T-helper 9 cell (primary cell): Measurements from ENCODE around the gene TRIM46.
"Not testable (repeated sequence)": the region's sequence is repeated elsewhere in the genome, so short reads cannot be mapped to it uniquely, and the experiment has no call there.

Experiments used
- DNase-seq: peaks from one replicate; pipeline ENCODE4 v3.0.0-alpha.2; 2020

Gene TRIM46

GRCh38 chr1:155139895-155140629 is 33.6 kb upstream of the TRIM46 start, which contains the start of gene DPM3:
Gene DPM3 (minus strand): TSS chr1:155140531. CDS start chr1:155140240, 291 bp downstream.
- peak; percentile 90 for DNase-seq

- no peak for DNase-seq
These were observed 33.1 kb upstream of the TRIM46 start for GRCh38 chr1:155140630-155140953.

DNA sequence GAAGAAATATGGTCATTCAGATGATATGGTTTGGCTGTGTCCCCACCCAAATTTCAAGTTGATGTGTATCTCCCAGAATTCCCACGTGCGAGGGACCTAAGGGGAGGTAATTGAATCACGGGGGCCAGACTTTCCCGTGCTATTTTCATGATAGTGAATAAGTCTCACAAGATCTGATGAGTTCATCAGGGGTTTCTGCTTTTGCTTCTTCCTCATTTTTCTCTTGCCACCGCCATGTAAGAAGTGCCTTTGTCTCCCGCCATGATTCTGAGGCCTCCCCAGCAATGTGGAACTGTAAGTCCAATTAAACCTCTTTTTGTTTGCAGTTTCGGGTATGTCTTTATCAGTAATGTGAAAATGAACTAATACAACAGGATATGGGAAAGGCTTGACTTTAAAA is 31.9 kb upstream of the TRIM46 start:
- DNase-seq: no peak

- DNase-seq: no peak
These were observed 28.2 kb upstream of the TRIM46 start for GRCh38 chr1:155145491-155145890.

DNA sequence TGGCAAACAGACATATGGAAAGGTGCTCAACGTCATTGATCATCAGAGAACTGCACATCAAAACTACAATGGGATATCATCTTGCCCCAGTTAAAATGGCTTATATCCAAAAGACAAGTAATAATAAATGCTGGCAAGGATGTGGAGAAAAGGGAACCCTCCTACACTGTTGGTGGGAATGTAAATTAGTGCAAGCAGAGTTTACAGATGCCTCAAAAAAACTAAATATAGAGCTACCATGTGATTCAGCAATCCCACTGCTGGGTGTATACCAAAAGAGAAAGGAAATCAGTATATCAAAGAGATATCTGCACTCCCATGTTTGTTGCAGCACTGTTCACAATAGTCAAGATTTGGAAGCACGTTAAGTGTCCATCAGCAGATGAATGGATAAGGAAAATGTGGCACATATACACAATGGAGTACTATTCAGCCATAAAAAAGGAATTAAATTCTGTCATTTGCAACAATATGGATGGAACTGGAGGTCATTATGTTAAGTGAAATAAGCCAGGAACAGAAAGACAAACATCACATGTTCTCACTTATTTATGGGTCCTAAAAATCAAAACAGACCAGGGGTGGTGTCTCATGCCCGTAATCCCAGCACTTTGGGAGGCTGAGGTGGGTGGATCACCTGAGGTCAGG is 17.5 kb upstream of the TRIM46 start:
- not testable (repeated sequence) for DNase-seq

- no peak for DNase-seq
These were observed 14.7 kb upstream of the TRIM46 start for GRCh38 chr1:155158991-155159390.

DNA sequence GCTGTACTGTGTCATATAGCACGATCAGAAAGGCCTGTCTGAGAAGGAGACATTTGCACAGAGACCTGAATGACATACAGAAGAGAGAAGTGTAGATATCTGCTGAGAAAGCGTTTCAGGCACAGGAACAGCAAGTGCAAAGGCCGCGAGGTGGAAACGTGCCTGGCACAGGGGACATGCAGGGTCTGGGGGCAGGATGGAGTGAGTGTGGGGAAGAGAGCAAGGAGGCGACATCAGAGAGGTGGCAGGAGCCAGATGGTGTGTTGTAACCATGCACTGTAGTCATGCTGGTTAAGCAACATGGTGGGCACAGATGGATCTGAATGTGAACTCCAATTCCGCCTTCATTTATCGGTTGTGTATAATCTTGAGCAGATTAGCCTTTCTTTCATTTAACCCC is 13.5 kb upstream of the TRIM46 start:
- no peak for DNase-seq

DNA sequence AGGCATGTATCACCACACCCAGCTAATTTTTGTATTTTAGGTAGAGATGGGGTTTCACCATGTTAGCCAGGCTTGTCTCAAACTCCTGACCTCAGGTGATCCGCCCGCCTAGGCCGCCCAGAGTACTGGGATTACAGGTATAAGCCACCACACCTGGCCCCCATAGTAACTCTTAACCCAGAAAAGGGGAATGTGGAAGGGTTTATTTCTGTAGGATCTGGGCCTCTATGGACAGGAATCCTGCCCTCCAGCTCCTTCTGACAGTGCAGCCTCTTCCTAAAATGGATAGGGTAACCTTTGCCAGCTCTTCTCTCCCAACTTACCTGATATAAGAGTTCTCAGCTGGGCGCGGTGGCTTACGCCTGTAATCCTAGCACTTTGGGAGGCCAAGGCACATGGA is 11.0 kb upstream of the TRIM46 start:
- not testable (repeated sequence) for DNase-seq

GRCh38 chr1:155163785-155164184 is 9.9 kb upstream of the TRIM46 start:
- DNase-seq: not testable (repeated sequence)

DNA sequence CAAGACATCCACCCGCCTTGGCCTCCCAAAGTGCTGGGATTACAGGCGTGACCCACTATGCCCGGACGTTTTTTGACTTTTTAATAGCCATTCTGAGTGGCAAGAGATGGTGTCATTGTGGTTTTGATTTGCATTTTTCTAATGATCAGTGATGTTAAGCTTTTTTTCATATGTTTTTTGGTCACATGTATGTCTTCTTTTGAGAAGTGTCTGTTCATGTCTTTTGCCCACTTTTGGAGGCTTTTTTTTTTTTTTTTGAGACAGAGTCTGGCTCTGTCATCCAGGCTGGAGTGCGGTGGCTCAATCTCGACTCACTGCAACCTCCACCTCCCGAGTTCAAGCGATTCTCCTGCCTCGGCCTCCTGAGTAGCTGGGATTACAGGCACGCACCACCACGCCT is 9.0 kb upstream of the TRIM46 start:
- DNase-seq: not testable (repeated sequence)

- DNase-seq: no peak
These were observed 7.6 kb upstream of the TRIM46 start for GRCh38 chr1:155166051-155166470.

DNA sequence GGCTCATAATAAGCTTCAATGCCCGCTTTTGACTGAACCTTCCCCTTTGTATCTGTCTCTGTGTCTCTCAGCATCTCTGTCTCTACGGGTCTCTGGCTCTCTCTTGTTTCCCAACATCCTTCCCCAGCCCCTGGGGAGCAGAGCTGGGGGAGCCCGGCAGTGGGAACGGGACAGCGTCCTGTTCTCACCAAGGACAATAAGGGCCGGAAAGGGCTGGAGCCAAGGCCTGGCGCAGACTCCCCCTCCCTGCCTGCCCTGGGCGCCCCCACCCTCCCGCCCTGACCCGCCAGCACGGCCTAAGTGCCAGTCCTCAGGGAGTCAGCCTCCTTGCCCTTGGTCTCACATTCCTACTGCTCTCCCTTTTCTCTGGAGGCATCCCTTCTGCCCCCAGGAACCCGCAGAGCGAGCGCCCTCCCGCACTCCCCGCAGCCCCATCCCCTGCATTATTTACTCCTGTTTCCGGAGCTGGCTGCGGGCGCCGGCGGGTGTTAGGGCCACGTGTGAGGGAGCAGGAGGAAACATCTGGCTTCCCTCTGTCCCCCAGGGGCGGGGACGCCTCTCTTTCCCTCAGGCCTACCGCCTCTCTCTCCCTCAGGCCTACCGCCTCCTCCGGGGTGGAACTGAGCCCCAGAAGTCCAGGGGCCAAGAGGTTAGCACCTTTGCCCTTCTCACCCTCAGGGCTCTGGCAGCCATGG is 7.0 kb upstream of the TRIM46 start:
- no peak for DNase-seq

GRCh38 chr1:155167166-155168104 is 6.2 kb upstream of the TRIM46 start:
- DNase-seq: peak; percentile 86

- not testable (repeated sequence) for DNase-seq
These were observed 5.6 kb upstream of the TRIM46 start for GRCh38 chr1:155168105-155168445.

GRCh38 chr1:155168456-155169210 is 5.0 kb upstream of the TRIM46 start:
- no peak for DNase-seq

DNA sequence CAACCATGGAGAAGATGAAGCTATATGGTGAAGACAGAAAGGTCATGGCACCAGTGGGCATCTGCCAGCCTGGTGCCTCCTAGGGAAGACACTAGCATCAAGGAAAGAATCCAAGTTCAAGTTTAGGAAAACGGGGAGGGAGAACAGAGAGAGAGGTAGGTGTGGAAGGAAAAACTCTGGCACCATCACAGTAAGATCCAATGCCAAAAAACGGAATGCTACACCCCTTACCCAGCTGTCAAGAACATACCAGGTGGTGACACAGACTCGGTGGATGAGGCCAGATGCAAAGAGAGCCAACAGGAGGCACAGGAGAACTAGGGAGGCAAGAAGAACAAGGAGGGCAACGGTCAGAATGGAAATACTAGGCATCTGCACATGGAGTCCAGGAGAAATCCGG is 4.1 kb upstream of the TRIM46 start:
- no peak for DNase-seq

DNA sequence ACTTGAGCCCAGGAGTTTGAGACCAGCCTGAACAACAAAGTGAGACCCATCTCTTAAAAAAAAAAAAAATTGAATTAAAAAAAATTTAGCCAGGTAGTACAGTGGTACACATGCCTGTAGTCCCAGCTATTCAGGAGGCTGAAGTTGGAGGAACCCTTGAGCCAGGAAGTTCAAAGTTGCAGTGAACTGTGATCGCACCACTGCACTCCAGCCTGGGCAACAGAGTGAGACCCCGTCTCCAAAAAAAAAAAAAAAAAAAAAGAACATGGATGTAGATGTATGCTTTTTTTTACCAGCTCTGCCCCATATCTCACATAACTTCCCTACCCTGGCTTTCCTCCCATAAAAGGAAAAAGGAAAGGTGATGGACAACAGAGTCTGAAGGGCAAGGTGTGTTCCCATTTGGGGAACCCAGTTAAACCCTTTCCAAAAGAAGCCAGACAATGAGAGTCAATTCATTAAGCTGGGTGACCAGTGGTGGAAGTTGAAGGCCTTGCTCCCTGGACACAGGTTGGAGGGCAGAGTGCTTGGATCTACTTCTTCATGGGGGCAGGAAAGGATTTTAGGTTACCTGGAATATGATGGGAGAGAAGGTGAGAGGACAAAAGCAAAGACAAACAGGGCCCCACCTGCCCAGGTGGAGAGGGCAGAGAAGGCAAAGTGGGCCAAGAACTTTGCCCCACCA is 3.4 kb upstream of the TRIM46 start:
- DNase-seq: no peak

- DNase-seq: no peak
These were observed 2.8 kb upstream of the TRIM46 start for GRCh38 chr1:155170806-155171205.

DNA sequence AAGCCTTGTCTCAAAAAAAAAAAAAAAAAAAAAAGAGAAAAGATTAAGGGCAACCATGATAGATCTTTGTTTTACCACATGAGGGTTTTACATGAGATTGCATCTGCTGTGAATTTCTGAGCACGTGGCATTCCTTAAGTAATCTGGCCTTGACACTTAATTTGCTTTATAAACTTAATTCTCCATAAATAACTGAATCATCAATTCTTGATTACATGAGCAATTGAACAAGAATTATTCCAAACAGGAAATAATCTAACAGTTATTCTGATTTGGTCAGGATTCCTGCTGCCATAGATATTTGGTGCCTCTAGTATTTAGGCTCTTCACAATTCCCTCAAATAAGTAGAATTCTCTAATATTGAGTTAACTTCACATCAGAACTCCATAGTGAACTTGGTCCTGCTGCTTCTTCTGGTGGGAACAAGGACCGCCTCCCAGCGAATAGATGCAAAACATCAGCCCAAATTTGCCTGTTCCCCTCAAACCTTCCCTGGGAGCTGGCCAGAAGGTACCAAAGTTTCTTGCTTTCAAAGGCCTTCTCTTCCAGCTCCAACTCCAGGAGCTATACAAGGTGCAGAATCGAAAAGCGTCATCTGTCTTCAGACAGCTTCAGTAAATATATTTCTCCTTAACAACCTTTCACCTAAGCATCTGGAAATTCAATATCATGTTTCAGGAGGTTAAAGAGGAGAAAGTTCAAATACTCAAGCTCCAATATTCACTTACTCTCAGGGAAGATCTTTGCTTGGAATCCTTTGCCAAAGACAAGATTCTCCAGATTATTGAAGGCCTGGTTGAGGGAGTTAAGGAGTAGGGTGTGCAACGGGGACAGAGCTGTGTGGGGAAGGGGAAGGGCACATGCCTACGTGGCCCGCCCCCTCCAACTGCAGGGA is 1.6 kb upstream of the TRIM46 start:
- DNase-seq: no peak

DNA sequence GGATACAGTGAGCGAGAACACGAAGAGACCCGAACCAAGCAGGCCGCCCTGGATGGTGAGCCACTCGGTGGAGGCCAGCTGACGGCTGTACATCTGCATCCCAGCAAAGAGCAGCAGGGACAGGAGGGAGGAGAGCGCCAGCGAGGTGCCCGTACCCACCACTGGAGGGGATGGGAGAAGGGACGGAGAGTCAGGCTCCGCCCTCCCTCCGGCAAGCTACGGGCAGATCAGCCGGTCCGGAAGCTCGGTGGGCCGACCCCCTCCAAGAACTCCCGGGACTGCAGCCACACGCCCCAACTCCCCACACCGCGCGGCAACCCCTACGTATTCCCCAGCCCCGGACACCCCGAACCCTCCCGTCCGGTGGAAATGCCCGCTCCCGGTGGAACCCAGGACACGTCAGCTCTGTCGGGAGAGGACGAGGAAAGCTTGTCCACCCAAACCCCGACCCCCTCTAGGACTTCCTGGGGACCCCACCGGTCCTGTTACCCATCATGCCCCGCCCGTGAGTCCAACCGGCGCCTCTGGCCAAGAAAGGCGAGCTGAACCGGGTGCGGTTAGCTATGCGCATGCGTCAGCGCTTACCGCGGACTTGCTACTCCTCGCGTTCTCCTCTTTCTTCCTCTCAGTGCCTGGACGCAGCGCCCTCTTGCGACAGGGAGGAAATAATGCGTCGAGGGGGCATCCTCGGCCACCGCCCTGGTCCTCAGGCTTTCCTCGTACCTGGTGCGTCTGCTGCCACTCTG is 744 bp upstream of the TRIM46 start, which contains the start of gene KRTCAP2:
TSS of gene KRTCAP2 (minus strand) at position 573 of the 746 bp plus-strand sequence. CDS start at position 493, 80 bp downstream.
- DNase-seq: peak; percentile 94
